GM12878 (cell line): ENCODE results near the gene TACSTD2. TPM values are rescaled to one million over a fixed set of nuclear protein-coding genes. Genes with fewer than 3 reads are reported as not detected.
"Not testable (repeated sequence)": the region's sequence is repeated elsewhere in the genome, so short reads cannot be mapped to it uniquely, and the experiment has no call there.

Source experiments
- ATAC-seq: fragments of 200-7000 bp; cut with Tn5 transposase; 3 replicates; pipeline ENCODE4 v1.9.1; 2020; ENCODE audit warnings: mild to moderate bottlenecking, moderate library complexity
- BruUV-seq: library from RNA; stranded (reverse); fragments of 400-500 nt; replicated peaks from 2 replicates; lab custom pipeline; 2021; lab: Mats Ljungman, UMichigan
- CTCF ChIA-PET: fragments of 300-600 bp; sonication (Branson Sonifier 250); formaldehyde crosslinking; extraction: SDS; loops from one replicate; lab custom pipeline; 2021; ENCODE audit warnings: inconsistent platforms; lab: Yijun Ruan, JAX
- POLR2A ChIA-PET: fragments of 350-600 bp; formaldehyde crosslinking; extraction: SDS; loops from one replicate; lab custom pipeline; 2021; ENCODE audit warnings: inconsistent platforms; lab: Charles Lee
- RAD21 ChIA-PET: fragments of 300-600 bp; sonication (Branson Sonifier 250); formaldehyde crosslinking; loops from one replicate; lab custom pipeline; 2023; ENCODE audit warnings: antibody characterized with exemption; ENCODE audit not compliant: unreplicated experiment; lab: Charles Lee
- SMC1A ChIA-PET: fragments of 300-600 bp; sonication (Branson Sonifier 250); formaldehyde crosslinking; loops from one replicate; lab custom pipeline; 2023; ENCODE audit not compliant: unreplicated experiment, uncharacterized antibody; lab: Charles Lee
- DNase-seq: peaks from one replicate; pipeline ENCODE4 v3.0.0-alpha.2; 2011; ENCODE audit warnings: low read depth, low spot score
- FAIRE-seq: peaks from 3 replicates; lab custom pipeline; 2011; peaks lifted over from hg19 to GRCh38; lab: Jason Lieb, UNC
- H2AFZ ChIP-seq: 2 replicates; pipeline ENCODE4 v1.6.0; 2011; ENCODE audit warnings: low read depth, low read length, control low read depth; ENCODE audit not compliant: control insufficient read depth
- H3K27ac ChIP-seq: 2 replicates; pipeline ENCODE4 v1.5.1; 2011; ENCODE audit warnings: control low read depth; ENCODE audit not compliant: control insufficient read depth, insufficient read depth
- H3K27me3 ChIP-seq, 2 experiments: replicated peaks in 1 of 2; 2 replicates each; pipeline versions ENCODE4 v1.6.0 to v1.6.1; 2011; ENCODE audit warnings: low read length in 1 of 2; ENCODE audit not compliant: control insufficient read depth in 2 of 2, insufficient read depth in 2 of 2
- H3K36me3 ChIP-seq, 2 experiments: 2 replicates each; pipeline ENCODE4 v1.5.1; 2011; ENCODE audit warnings: low read length in 1 of 2; ENCODE audit not compliant: control insufficient read depth in 2 of 2, insufficient read depth in 2 of 2
- H3K4me1 ChIP-seq: 2 replicates; pipeline ENCODE4 v1.6.1; 2011; ENCODE audit warnings: mild to moderate bottlenecking, low read length, moderate library complexity, mixed read lengths; ENCODE audit not compliant: control insufficient read depth, insufficient read depth
- H3K4me2 ChIP-seq: 2 replicates; pipeline ENCODE4 v1.6.0; 2011; ENCODE audit warnings: control low read depth; ENCODE audit not compliant: control insufficient read depth, insufficient read depth
- H3K4me3 ChIP-seq: fragments of 200-600 bp; sonication (generic); 2 replicates; pipeline ENCODE4 v1.5.1; 2016
- H3K79me2 ChIP-seq: 2 replicates; pipeline ENCODE4 v1.6.0; 2011; ENCODE audit warnings: low read length; ENCODE audit not compliant: control insufficient read depth, insufficient read depth
- H3K9ac ChIP-seq: 2 replicates; pipeline ENCODE4 v1.8.0; 2011; ENCODE audit warnings: low read length, control low read depth, mixed read lengths; ENCODE audit not compliant: control insufficient read depth, insufficient read depth
- H3K9me3 ChIP-seq: replicated peaks from 3 replicates; pipeline ENCODE4 v1.5.1; 2011; ENCODE audit warnings: mild to moderate bottlenecking, low read length; ENCODE audit not compliant: control insufficient read depth, insufficient read depth
- H4K20me1 ChIP-seq: 2 replicates; pipeline ENCODE4 v1.6.0; 2011; ENCODE audit not compliant: control insufficient read depth, insufficient read depth
- EED ChIP-seq: sonication (generic); IDR thresholded peaks from 2 replicates; pipeline ENCODE4 v1.6.1; 2016; ENCODE audit warnings: antibody characterized with exemption, low read depth
- PKNOX1 ChIP-seq: fragments of 450-650 bp; IDR thresholded peaks from 2 replicates; pipeline ENCODE4 v1.6.1; 2016; ENCODE audit warnings: mild to moderate bottlenecking
- RUNX3 ChIP-seq: IDR thresholded peaks from 2 replicates; pipeline ENCODE4 v1.6.1; 2012; ENCODE audit warnings: low read length, inconsistent platforms
- WGBS: methylation state at CpG from one replicate; pipeline ENCODE4 v1.1.6; 2016; ENCODE audit warnings: low lambda C conversion rate; ENCODE audit not compliant: insufficient replicate concordance, insufficient coverage; ENCODE audit errors: missing lambda C conversion rate; 5-methylcytosine and 5-hydroxymethylcytosine counted together
- in situ Hi-C: fragments of 300-500 bp; cut with MboI; formaldehyde crosslinking; loops from 9 replicates; pipeline ENCODE4 v1.14.3; 2018; ENCODE audit warnings: mixed read lengths
- intact Hi-C: fragments of 100-400 bp; cut with micrococcal nuclease; formaldehyde crosslinking; loops from one replicate; pipeline ENCODE4 v1.14.2; 2022; ENCODE audit not compliant: unreplicated experiment
- polyA plus RNA-seq, 11 experiments: library from polyadenylated mRNA; depleted of rRNA in 4 of 11; unstranded in 6 of 11; stranded (reverse) in 5 of 11; fragments of >200 nt; fragmentation: Nextera tagmentation in 4 of 11; fragmentation: Illumina TruSeq in 1 of 11; extraction: Ambion mirVana in 4 of 11; extraction: Trizol in 1 of 11; gene quantifications; 1 replicate in 1 of 11; 2 replicates in 10 of 11; pipeline versions ENCODE4 v1.2.1 to v1.2.3, GENCODE V29; 2011 to 2016; ENCODE audit warnings: inconsistent platforms in 2 of 11, missing spikeins in 2 of 11, low read depth in 1 of 11
- total RNA-seq, 4 experiments: library from RNA; depleted of rRNA in 3 of 4; stranded (reverse); fragments of >200 nt in 3 of 4; fragmentation: Illumina TruSeq in 1 of 4; extraction: Trizol in 1 of 4; gene quantifications; 2 replicates each; pipeline versions ENCODE4 v1.2.1 to v1.2.3, GENCODE V29; 2013 to 2021
- TF ChIP-seq, protein P1 (sequence below): fragments of 450-650 bp; IDR thresholded peaks from 2 replicates; pipeline ENCODE4 v1.6.1; 2014; ENCODE audit warnings: mild to moderate bottlenecking

The TACSTD2 gene
- total and polyA plus RNA-seq, 10 of the 15 experiments (the other 5 are each of a cell fraction or from before 2014, with no cell fraction given): 0.56 to 9.4 (median 3.7) TPM

- SMC1A ChIA-PET, CTCF ChIA-PET, H3K27me3 ChIP-seq, H3K4me1 ChIP-seq, H3K9me3 ChIP-seq, H4K20me1 ChIP-seq, ATAC-seq, in situ Hi-C loops, H3K9ac ChIP-seq, BruUV-seq, H3K36me3 ChIP-seq, intact Hi-C loops, DNase-seq, H3K79me2 ChIP-seq, H3K4me3 ChIP-seq, FAIRE-seq, POLR2A ChIA-PET, H2AFZ ChIP-seq, RAD21 ChIA-PET, H3K4me2 ChIP-seq, H3K27ac ChIP-seq: not testable (repeated sequence)
- 92% methylated on average over 1 of the region's 1 CpG for WGBS
Observed at GRCh38 chr1:58601921-58602320, 24.9 kb upstream of the TACSTD2 start.

DNA sequence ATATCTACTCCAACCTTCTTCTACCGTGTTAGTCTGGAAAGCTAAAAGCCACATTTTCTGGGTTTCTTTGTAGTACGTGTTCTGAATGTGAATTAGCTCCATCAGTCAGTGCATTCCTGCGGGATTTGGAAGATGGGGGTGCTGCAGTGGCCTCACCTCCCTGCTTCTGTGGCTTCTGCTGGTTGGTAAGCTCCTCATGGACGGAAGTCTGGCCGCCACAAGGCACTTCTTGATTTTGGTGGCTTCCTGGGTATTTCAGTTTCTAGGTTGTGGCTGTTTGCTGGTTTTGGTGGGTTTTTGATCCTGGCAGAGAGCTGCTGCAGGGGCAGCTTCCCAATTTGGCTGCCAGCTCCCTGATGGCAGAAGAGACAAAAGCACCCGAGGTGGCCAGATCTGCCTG, 20.9 kb upstream of the TACSTD2 start:
- intact Hi-C loops: no loop called here
- 10% methylated on average over 6 of the region's 6 CpGs for WGBS
- CTCF ChIA-PET: interaction anchor here (1.6 kb wide), 1 partner anchor 51 kb away, joined by 4 read pairs; the partner anchor contains the start of gene OMA1
- BruUV-seq: no TSS peak
- H3K36me3 ChIP-seq: no peaks in the 10 kb centered on the region
- peaks cover 2% of the 10 kb centered on the region; the same call in 1 of the 2 replicates for H3K4me1 ChIP-seq
- no peak overlapping the region for H3K4me3 ChIP-seq
- in situ Hi-C loops: loop anchor here (5.0 kb wide), 1 partner anchor 49 kb away; no protein-coding TSS in a partner anchor
- H3K9me3 ChIP-seq: no peaks in the 10 kb centered on the region
- no peak overlapping the region for H2AFZ ChIP-seq
- H3K27ac ChIP-seq: no peak overlapping the region
- ATAC-seq: no peak
- DNase-seq: no peak
- no peak overlapping the region for H3K4me2 ChIP-seq
- POLR2A ChIA-PET: no interaction called here
- H4K20me1 ChIP-seq: no peaks in the 10 kb centered on the region; the same call in 1 of the 2 replicates
- no peak for FAIRE-seq
- no peaks in the 10 kb centered on the region for H3K27me3 ChIP-seq
- SMC1A ChIA-PET: no interaction called here
- RAD21 ChIA-PET: no interaction called here
- no peaks in the 10 kb centered on the region for H3K79me2 ChIP-seq
- H3K9ac ChIP-seq: no peak overlapping the region
- TF ChIP-seq, protein P1, sequence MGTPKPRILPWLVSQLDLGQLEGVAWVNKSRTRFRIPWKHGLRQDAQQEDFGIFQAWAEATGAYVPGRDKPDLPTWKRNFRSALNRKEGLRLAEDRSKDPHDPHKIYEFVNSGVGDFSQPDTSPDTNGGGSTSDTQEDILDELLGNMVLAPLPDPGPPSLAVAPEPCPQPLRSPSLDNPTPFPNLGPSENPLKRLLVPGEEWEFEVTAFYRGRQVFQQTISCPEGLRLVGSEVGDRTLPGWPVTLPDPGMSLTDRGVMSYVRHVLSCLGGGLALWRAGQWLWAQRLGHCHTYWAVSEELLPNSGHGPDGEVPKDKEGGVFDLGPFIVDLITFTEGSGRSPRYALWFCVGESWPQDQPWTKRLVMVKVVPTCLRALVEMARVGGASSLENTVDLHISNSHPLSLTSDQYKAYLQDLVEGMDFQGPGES: no peak
- TF ChIP-seq EED (0 out of 2 replicates have a peak, but pooled peaks have one; percentile 38), PKNOX1 (no peak), RUNX3 (peak; percentile 37; the same call in 1 of the 2 replicates)
